ENCODE results near the gene PNCK.
A peak's percentile ranks its signal among the peaks of the same experiment; 100 is the strongest.
"Not testable (repeated sequence)": the region's sequence is repeated elsewhere in the genome, so short reads cannot be mapped to it uniquely, and the experiment has no call there.

The PNCK gene

GRCh38 chrX:153673428-153674218 lies at the start of gene PNCK:
Gene PNCK, minus strand, starts transcription at chrX:153673813. Its CDS starts 737 bp downstream, at chrX:153673076.
- DNase-seq: no peak

- no peak for DNase-seq
These were observed 49.2 kb upstream of the PNCK start for GRCh38 chrX:153722704-153723350.

- no peak for DNase-seq
These were observed 46.1 kb upstream of the PNCK start for GRCh38 chrX:153719701-153720100.

GRCh38 chrX:153719238-153719637 lies 45.6 kb upstream of the PNCK start:
- DNase-seq: no peak

GRCh38 chrX:153717445-153717844 lies 43.8 kb upstream of the PNCK start:
- no peak for DNase-seq

- no peak for DNase-seq
These were observed 40.6 kb upstream of the PNCK start for GRCh38 chrX:153714256-153714655.

- no peak for DNase-seq
These were observed 36.4 kb upstream of the PNCK start for GRCh38 chrX:153709726-153710674.

- peak; percentile 79 for DNase-seq
These were observed 34.8 kb upstream of the PNCK start for GRCh38 chrX:153708415-153708814.

- DNase-seq: no peak
These were observed 33.8 kb upstream of the PNCK start for GRCh38 chrX:153707406-153707805.

- DNase-seq: no peak
These were observed 33.2 kb upstream of the PNCK start for GRCh38 chrX:153706799-153707198.

GRCh38 chrX:153705403-153706060 lies 31.9 kb upstream of the PNCK start:
- DNase-seq: not testable (repeated sequence)

- not testable (repeated sequence) for DNase-seq
These were observed 31.2 kb upstream of the PNCK start for GRCh38 chrX:153704631-153705402.

GRCh38 chrX:153704021-153704526 lies 30.5 kb upstream of the PNCK start:
- DNase-seq: no peak

- no peak for DNase-seq
These were observed 29.4 kb upstream of the PNCK start for GRCh38 chrX:153703036-153703370.

GRCh38 chrX:153702336-153703035 lies 28.9 kb upstream of the PNCK start:
- no peak for DNase-seq

GRCh38 chrX:153701706-153702105 lies 28.1 kb upstream of the PNCK start:
- DNase-seq: no peak

GRCh38 chrX:153700967-153701366 lies 27.4 kb upstream of the PNCK start:
- DNase-seq: no peak

GRCh38 chrX:153700376-153700945 lies 26.8 kb upstream of the PNCK start:
- DNase-seq: no peak

- not testable (repeated sequence) for DNase-seq
These were observed 26.3 kb upstream of the PNCK start for GRCh38 chrX:153699784-153700371.

GRCh38 chrX:153699210-153699783 lies 25.7 kb upstream of the PNCK start:
- not testable (repeated sequence) for DNase-seq
